ENCODE results near the gene CASD1.

DNA sequence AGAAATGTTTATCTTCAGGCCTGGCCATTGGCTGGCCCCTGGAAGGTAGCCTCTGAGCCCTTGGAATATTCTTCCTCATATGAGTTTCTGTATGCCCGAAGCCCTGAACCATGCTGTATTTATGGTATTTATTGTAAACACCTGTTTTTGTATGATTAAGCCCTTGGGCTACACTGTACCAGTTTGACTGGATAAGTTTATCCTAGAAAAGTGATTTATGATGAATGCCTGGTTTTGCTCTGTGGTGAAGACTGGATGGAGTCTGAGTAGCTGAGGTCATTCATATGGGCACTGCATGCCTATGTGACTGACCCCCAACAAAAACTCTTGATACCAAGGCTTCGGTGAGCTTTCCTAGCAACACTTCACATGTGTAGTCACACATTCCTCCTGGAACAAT is 66.7 kb downstream of the CASD1 start:
- TF ChIP-seq CTCF (IDR thresholded peaks at IDR 0.05) (no peak), POLR2A (IDR thresholded peaks at IDR 0.05) (no peak)

Data from lower leg skin (tissue), 3 donors.